DOHH2 (cell line): ENCODE results near the gene PI4K2A.

Experiments
- H3F3A ChIP-seq: fragments of 200-600 bp; sonication (generic), shearing (Covaris generic); 2 replicates; pipeline ENCODE4 v1.6.0; 2016; ENCODE audit warnings: antibody characterized with exemption, mild to moderate bottlenecking; ENCODE audit not compliant: control insufficient read depth, insufficient read depth
- H3K27ac ChIP-seq: fragments of 200-600 bp; sonication (generic); 2 replicates; pipeline ENCODE4 v1.5.1; 2014; ENCODE audit warnings: low read depth, mild to moderate bottlenecking, low read length, moderate library complexity
- H3K27me3 ChIP-seq: fragments of 200-600 bp; sonication (generic); 2 replicates; pipeline ENCODE4 v1.6.1; 2014; ENCODE audit warnings: mild to moderate bottlenecking, low read length, mixed read lengths; ENCODE audit not compliant: control insufficient read depth
- H3K36me3 ChIP-seq: fragments of 200-600 bp; sonication (generic); 2 replicates; pipeline ENCODE4 v1.6.1; 2014; ENCODE audit warnings: mild to moderate bottlenecking, low read length, moderate library complexity, mixed read lengths; ENCODE audit not compliant: control insufficient read depth
- H3K4me1 ChIP-seq: fragments of 200-600 bp; sonication (generic); 2 replicates; pipeline ENCODE4 v1.6.1; 2014; ENCODE audit warnings: mild to moderate bottlenecking, low read length, mixed read lengths; ENCODE audit not compliant: control insufficient read depth
- H3K4me2 ChIP-seq: fragments of 200-600 bp; sonication (generic); 2 replicates; pipeline ENCODE4 v1.6.0; 2014; ENCODE audit warnings: mild to moderate bottlenecking, low read length, moderate library complexity
- H3K4me3 ChIP-seq: fragments of 200-600 bp; sonication (generic); 2 replicates; pipeline ENCODE4 v1.5.1; 2014; ENCODE audit warnings: mild to moderate bottlenecking, low read length, mixed read lengths
- H3K79me2 ChIP-seq: fragments of 200-600 bp; sonication (generic); 2 replicates; pipeline ENCODE4 v1.6.1; 2014; ENCODE audit warnings: mild to moderate bottlenecking, low read length, mixed read lengths; ENCODE audit not compliant: control insufficient read depth
- H3K9me2 ChIP-seq: fragments of 200-600 bp; sonication (generic); replicated peaks from 2 replicates; pipeline ENCODE4 v1.6.1; 2014; ENCODE audit warnings: mild to moderate bottlenecking, low read length, mixed read lengths; ENCODE audit not compliant: control insufficient read depth
- H3K9me3 ChIP-seq: fragments of 200-600 bp; sonication (generic); 2 replicates; pipeline ENCODE4 v1.6.1; 2014; ENCODE audit warnings: antibody characterized with exemption, low read length, mixed read lengths; ENCODE audit not compliant: control insufficient read depth, insufficient read depth
- H4K20me1 ChIP-seq: fragments of 200-600 bp; sonication (generic); 2 replicates; pipeline ENCODE4 v1.6.0; 2014; ENCODE audit warnings: low read depth, mild to moderate bottlenecking, antibody characterized with exemption, low read length, moderate library complexity; ENCODE audit not compliant: control insufficient read depth, insufficient read depth
- EZH2phosphoT487 ChIP-seq: fragments of 200-600 bp; sonication (generic); IDR thresholded peaks from 2 replicates; pipeline ENCODE4 v1.6.1; 2017; ENCODE audit warnings: borderline replicate concordance, mild to moderate bottlenecking, antibody characterized with exemption, low read length, moderate library complexity, mixed read lengths
- TF ChIP-seq, protein P1 (sequence below): fragments of 200-600 bp; sonication (generic); IDR thresholded peaks from one replicate; pipeline ENCODE4 v1.5.1; 2014; ENCODE audit warnings: antibody characterized with exemption, mild to moderate bottlenecking, low read depth, low read length; ENCODE audit not compliant: poor library complexity, severe bottlenecking

Gene PI4K2A

DNA sequence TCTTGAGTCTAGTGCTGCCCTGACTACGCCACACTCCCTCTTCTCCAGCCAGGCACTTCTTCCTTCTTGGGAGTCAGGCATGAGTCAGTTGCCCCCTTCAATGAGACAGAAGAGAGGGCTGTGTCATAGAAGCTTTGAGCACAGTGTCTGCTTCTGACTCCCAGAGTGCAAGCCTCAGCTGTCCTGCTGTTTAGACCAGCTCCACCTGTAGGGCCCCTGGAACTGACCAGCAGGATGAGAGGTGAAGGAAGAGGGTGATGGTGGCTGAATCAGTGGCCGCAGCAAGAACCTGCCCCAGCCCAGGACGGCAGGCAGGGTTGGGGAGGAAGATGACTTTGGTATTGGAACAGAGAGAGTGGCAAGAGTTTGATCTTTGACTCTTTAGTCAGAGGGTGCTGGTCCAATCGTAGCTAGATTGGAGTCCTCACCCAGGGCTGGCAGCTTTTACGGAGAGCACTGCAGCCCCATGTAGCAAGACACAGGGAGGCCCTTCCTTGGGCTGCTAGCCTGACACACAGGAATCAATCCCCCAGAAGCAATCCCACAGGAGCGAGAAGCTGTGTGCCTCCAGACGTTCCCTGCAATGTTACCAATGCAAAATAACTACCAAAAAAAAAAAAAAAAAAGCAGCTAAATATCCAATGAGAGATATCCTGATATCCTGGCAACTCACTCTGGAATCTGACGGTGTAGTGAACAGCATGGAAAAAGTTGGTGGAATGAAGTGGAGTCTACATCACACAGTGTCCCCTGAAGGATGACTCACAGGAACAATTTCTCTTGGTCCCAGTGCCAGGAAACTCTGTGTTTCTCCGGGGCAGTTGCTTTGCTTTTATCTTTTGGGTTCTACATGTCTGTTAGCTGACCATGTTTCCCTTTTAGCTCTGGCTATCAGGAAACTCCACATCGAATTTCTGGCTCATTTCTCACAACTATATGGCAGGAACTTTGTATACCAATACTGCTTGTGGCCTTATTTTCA is 44.1 kb upstream of the PI4K2A start:
- no peaks in the 10 kb centered on the region for H3F3A ChIP-seq
- H3K4me1 ChIP-seq, result 0 out of 2 replicates have a peak, but pooled peaks cover 6% of the 10 kb centered on the region
- no peak overlapping the region for H3K4me3 ChIP-seq
- TF ChIP-seq, protein P1, sequence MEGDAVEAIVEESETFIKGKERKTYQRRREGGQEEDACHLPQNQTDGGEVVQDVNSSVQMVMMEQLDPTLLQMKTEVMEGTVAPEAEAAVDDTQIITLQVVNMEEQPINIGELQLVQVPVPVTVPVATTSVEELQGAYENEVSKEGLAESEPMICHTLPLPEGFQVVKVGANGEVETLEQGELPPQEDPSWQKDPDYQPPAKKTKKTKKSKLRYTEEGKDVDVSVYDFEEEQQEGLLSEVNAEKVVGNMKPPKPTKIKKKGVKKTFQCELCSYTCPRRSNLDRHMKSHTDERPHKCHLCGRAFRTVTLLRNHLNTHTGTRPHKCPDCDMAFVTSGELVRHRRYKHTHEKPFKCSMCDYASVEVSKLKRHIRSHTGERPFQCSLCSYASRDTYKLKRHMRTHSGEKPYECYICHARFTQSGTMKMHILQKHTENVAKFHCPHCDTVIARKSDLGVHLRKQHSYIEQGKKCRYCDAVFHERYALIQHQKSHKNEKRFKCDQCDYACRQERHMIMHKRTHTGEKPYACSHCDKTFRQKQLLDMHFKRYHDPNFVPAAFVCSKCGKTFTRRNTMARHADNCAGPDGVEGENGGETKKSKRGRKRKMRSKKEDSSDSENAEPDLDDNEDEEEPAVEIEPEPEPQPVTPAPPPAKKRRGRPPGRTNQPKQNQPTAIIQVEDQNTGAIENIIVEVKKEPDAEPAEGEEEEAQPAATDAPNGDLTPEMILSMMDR, result no peak
- no peak for TF ChIP-seq EZH2phosphoT487
- H3K27me3 ChIP-seq, result no peaks in the 10 kb centered on the region
- H3K4me2 ChIP-seq, result no peak overlapping the region
- no peaks in the 10 kb centered on the region for H3K9me2 ChIP-seq
- no peak overlapping the region for H3K27ac ChIP-seq
- H4K20me1 ChIP-seq, result no peaks in the 10 kb centered on the region
- H3K36me3 ChIP-seq, result no peaks in the 10 kb centered on the region
- no peaks in the 10 kb centered on the region for H3K79me2 ChIP-seq
- H3K9me3 ChIP-seq, result no peaks in the 10 kb centered on the region

DNA sequence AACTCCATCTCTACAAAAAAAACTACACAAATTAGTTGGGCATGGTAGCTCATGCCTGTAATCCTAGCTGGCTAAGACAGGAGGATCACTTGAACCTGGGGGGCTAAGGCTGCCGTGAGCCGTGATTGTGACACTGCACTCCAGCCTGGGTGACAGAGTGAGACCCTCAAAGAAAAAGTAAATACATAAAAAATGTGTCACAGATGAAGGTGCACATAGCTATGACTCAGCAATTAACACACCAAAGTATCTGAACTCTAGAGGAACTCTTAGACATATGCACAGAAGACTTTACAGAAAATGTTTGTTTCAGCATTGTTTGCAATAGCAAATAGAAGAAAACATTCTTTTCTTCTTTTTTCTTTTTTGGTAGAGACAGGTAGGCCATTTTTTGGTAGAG is 42.7 kb upstream of the PI4K2A start:
- no peaks in the 10 kb centered on the region for H3K9me3 ChIP-seq
- H3K4me3 ChIP-seq, result no peak overlapping the region
- no peak overlapping the region for H3K27ac ChIP-seq
- H4K20me1 ChIP-seq, result no peaks in the 10 kb centered on the region
- no peaks in the 10 kb centered on the region for H3K36me3 ChIP-seq
- TF ChIP-seq, protein P1, result no peak
- TF ChIP-seq EZH2phosphoT487, result no peak
- H3K4me2 ChIP-seq, result no peak overlapping the region
- H3K79me2 ChIP-seq, result no peaks in the 10 kb centered on the region
- no peaks in the 10 kb centered on the region for H3K27me3 ChIP-seq
- no peaks in the 10 kb centered on the region for H3F3A ChIP-seq
- no peaks in the 10 kb centered on the region for H3K9me2 ChIP-seq
- no peaks in the 10 kb centered on the region for H3K4me1 ChIP-seq

DNA sequence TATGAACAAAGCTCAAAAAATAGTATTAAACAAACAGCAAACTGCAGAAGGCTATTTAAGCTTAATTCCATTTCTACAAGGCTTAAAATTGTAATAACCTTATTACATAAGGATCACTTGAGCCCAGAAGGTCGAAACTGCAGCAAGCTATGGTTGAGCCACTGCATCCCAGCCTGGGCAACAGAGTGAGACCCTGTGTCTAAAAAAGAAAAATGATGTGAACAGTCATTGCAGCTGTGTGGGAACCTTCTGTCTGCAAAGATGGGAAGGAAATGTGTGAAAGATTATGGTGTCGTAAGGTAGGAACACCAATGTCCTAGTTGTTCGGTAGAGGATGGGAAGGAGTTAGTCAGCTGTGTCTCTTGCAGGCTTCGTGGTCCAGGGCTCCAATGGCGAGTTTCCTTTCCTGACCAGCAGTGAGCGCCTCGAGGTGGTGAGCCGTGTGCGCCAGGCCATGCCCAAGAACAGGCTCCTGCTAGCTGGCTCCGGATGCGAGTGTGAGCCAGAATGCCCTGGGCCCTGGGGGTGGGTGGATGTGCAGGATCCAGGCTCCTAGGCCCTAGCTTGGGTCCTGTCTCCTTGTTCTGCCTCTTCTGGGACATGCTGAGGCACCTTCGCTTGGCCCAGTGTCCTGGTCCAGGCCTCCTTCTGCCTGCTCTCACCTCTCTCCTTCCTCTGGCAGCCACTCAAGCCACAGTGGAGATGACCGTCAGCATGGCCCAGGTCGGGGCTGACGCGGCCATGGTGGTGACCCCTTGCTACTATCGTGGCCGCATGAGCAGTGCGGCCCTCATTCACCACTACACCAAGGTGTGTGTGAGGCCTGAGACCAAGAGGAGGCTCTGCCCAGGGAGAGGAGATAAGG is 41.8 kb upstream of the PI4K2A start:
- TF ChIP-seq, protein P1, result no peak
- no peak for TF ChIP-seq EZH2phosphoT487
- H3K36me3 ChIP-seq, result no peaks in the 10 kb centered on the region
- no peak overlapping the region for H3K4me2 ChIP-seq
- H3F3A ChIP-seq, result no peaks in the 10 kb centered on the region
- no peaks in the 10 kb centered on the region for H4K20me1 ChIP-seq
- H3K9me3 ChIP-seq, result no peaks in the 10 kb centered on the region
- no peaks in the 10 kb centered on the region for H3K4me1 ChIP-seq
- H3K27ac ChIP-seq, result no peak overlapping the region
- H3K27me3 ChIP-seq, result no peaks in the 10 kb centered on the region
- H3K79me2 ChIP-seq, result no peaks in the 10 kb centered on the region
- H3K4me3 ChIP-seq, result no peak overlapping the region
- no peaks in the 10 kb centered on the region for H3K9me2 ChIP-seq
